ENCODE measurements around the gene SERPINA6. TPM values are rescaled to one million over a fixed set of nuclear protein-coding genes. Genes with fewer than 3 reads are reported as not detected.
"Not testable (repeated sequence)": the region's sequence is repeated elsewhere in the genome, so short reads cannot be mapped to it uniquely, and the experiment has no call there.

Gene SERPINA6
- total and polyA plus RNA-seq, 5 experiments from 2014 or later, result not detected

- Mint-ChIP-seq H3K4me1 (no peaks in the 10 kb centered on the region), H3K4me3 (no peak overlapping the region), H3K27ac (no peak overlapping the region), H3K36me3 (no peaks in the 10 kb centered on the region), H3K27me3 (peaks cover 1 to 32% (median 13%) of the 10 kb centered on the region in 5 donors), H3K9me3 (peaks cover 0 to 3% (median 0%) of the 10 kb centered on the region in 9 donors)
- POLR2A ChIA-PET, result no interaction called here
- ATAC-seq, result no peak
- no peak for DNase-seq
Measured at GRCh38 chr14:94292526-94292871, 30.6 kb downstream of the SERPINA6 start.

DNA sequence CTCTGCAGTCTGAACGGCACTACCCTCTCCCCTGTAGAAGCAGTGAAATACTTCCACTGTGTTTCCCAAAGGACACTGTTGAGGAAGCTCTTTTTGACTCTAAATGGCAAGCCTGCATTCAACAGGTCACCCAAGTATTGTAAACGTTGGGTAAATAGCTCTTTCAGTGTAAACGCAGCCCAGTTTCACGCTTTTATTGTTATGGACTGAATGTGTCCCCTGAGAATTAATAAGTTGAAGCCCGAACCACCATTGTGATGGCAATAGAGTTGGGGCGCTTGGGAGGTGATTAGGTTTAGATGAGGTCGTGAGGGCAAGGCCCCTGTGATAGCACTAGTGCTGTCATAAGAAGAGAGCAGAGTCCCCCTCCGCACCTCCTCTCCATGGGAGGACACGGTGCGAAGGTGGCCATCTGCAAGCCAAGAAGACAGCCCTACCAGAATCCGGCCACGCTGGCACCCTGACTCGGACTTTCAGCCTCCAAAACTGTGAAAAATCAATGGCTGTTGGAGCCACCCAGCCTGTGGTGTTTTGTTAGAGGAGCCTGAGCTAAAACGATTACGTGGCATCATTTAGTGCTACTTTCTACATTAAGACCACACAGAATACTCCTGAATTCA is 31.1 kb downstream of the SERPINA6 start:
- H3K4me1 Mint-ChIP-seq, result no peaks in the 10 kb centered on the region
- peaks cover 4 to 36% (median 13%) of the 10 kb centered on the region in 5 donors for H3K27me3 Mint-ChIP-seq
- no peak overlapping the region for H3K4me3 Mint-ChIP-seq
- no peak for ATAC-seq
- no peaks in the 10 kb centered on the region for H3K36me3 Mint-ChIP-seq
- no peak overlapping the region for H3K27ac Mint-ChIP-seq
- DNase-seq, result no peak
- peaks cover 0 to 3% (median 0%) of the 10 kb centered on the region in 9 donors for H3K9me3 Mint-ChIP-seq
- POLR2A ChIA-PET, result no interaction called here

DNA sequence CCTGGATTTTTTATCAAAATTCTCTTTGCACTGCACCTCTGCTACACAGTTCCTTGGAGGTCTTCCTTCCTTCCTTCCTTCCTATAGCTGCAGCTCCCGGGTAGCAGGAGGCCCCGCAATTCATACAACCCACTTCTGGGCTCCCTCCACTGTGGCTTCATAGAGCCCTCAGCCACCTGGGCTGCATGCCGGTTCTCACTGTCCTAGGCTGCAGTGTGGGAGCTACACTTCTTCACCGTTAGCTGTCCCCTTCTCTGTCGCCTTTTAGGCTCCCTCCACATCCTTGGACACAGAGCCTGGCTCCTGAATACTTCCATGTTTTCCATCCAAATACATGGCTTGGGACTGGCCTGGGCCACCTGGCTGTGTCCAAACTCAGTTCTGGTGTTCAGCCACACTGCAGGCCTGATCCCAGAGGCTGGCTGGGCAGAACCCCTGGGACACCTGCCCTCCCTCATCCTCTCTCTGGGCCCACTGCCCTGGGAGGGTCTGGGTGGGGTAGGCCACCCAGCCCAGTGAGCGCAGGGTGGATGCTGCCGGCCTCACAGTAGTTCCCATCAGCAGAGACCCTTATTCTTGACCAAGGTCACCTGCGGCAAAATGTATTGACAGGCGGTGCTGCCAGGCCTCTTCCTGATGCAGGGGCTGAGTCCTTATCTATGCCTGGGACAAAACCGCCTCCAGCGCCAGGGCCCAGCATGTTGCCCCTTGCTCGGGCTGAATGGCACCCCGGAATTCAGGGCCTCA is 31.8 kb downstream of the SERPINA6 start:
- H3K4me3 Mint-ChIP-seq, result no peak overlapping the region

GRCh38 chr14:94290197-94290596 is 32.9 kb downstream of the SERPINA6 start:
- H3K36me3 Mint-ChIP-seq, result no peaks in the 10 kb centered on the region
- H3K9me3 Mint-ChIP-seq, result peaks cover 0 to 3% (median 0%) of the 10 kb centered on the region in 9 donors
- no peak overlapping the region for H3K4me3 Mint-ChIP-seq
- DNase-seq (no peak), ATAC-seq (no peak)
- H3K27ac Mint-ChIP-seq, result no peak overlapping the region
- H3K27me3 Mint-ChIP-seq, result peaks cover 3 to 25% (median 5%) of the 10 kb centered on the region in 5 donors
- POLR2A ChIA-PET, result no interaction called here
- no peaks in the 10 kb centered on the region for H3K4me1 Mint-ChIP-seq

More for the DNA sequence above, 31.8 kb downstream of the SERPINA6 start:
- POLR2A ChIA-PET, result no interaction called here
- DNase-seq (no peak), ATAC-seq (no peak)
- peaks cover 0 to 3% (median 0%) of the 10 kb centered on the region in 9 donors for H3K9me3 Mint-ChIP-seq
- H3K4me1 Mint-ChIP-seq, result no peaks in the 10 kb centered on the region
- no peak overlapping the region for H3K27ac Mint-ChIP-seq
- H3K27me3 Mint-ChIP-seq, result peaks cover 4 to 31% (median 9%) of the 10 kb centered on the region in 5 donors
- no peaks in the 10 kb centered on the region for H3K36me3 Mint-ChIP-seq

DNA sequence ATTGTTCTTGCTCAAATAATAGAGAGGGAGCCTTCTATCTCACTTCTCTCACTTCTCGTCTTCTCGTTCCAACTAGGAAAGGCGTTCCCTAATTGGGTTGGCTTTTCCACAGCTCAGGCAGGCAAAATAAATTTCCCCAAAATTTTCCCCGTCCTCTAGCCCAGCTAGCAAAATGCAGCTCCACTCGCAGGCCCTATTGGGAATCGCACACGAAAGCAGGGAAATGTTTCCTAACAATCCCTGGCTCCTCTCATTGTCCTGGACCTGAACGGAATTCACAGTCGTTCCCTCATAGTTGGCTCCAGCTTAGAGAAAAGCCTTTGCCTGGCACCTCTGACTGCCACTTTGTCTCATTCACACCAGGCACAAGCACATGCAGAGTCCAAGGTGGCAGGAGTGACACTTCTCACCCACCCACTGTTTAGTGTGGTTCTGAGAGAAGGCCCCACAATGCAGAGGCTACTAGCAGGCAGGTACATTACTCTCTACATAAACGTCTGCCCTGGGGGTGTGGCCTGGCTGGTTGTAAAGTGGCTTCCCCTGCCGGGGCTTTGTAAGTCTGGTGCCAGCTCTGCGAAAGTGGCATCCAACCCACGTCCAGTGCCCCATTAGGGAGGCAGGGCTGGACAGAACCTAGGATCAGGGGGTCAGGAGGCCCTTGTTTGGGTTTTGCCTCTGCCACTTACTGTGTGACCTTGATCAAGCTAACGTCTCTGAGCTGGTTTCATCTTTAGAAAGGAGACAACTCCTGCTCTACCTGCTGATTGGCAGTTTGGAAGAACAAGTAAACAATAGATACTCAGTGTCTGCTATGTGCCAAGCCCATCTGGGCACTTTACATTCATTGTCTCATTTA is 34.3 kb downstream of the SERPINA6 start:
- Mint-ChIP-seq H3K27ac (no peak overlapping the region), H3K4me3 (no peak overlapping the region), H3K36me3 (no peaks in the 10 kb centered on the region), H3K27me3 (peaks cover 3 to 25% (median 6%) of the 10 kb centered on the region in 5 donors), H3K4me1 (no peaks in the 10 kb centered on the region), H3K9me3 (peaks cover 0 to 3% (median 0%) of the 10 kb centered on the region in 9 donors)
- ATAC-seq (no peak), DNase-seq (no peak)
- POLR2A ChIA-PET, result no interaction called here

GRCh38 chr14:94285158-94285557 is 38.0 kb downstream of the SERPINA6 start:
- no peak overlapping the region for H3K27ac Mint-ChIP-seq
- H3K4me1 Mint-ChIP-seq, result no peaks in the 10 kb centered on the region
- H3K9me3 Mint-ChIP-seq, result peaks cover 0 to 3% (median 0%) of the 10 kb centered on the region in 9 donors
- ATAC-seq, result no peak
- peaks cover 3 to 17% (median 13%) of the 10 kb centered on the region in 5 donors for H3K27me3 Mint-ChIP-seq
- H3K36me3 Mint-ChIP-seq, result no peaks in the 10 kb centered on the region
- H3K4me3 Mint-ChIP-seq, result no peak overlapping the region
- POLR2A ChIA-PET, result no interaction called here
- DNase-seq, result no peak

- ATAC-seq, result no peak
- POLR2A ChIA-PET, result no interaction called here
- Mint-ChIP-seq H3K27ac (no peak overlapping the region), H3K9me3 (peaks cover 0 to 3% (median 0%) of the 10 kb centered on the region in 9 donors), H3K4me1 (no peaks in the 10 kb centered on the region), H3K36me3 (no peaks in the 10 kb centered on the region), H3K27me3 (peaks cover 3 to 17% (median 13%) of the 10 kb centered on the region in 5 donors), H3K4me3 (no peak overlapping the region)
- no peak for DNase-seq
Measured at GRCh38 chr14:94284221-94284620, 38.9 kb downstream of the SERPINA6 start.

DNA sequence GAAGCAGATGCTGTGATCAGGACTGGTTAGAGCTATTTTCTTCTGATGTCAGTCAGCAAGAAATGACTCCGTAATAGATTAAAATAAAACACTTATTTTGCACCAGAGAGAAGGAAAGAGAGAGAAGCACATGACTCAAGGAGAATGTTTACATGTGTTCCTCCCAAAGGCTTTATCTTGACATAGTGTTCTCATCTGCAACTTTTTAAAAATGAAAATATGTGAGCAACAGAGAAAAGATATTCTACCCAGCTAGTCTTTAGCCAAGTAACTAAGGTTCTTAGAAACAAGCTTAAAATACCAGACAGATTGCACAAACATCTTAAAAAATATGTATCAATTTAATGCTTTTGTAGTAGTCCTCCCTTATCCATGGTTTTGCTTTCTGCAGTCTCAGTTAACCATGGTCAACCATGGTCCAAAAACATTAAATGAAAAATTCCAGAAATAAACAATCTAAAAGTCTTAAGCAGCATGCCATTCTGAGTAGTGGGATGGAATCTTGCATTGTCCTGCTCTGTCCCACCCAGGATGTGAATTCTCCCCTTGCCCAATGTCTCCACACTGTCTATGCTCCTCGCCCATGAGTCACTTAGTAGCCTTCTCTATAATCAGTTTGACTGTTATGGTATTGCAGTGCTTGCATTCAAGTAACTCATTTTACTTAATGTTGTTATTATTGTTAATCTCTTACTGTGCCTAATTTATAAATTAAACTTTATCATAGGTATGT is 40.0 kb downstream of the SERPINA6 start:
- Mint-ChIP-seq H3K27me3 (peaks cover 3 to 15% (median 13%) of the 10 kb centered on the region in 5 donors), H3K36me3 (no peaks in the 10 kb centered on the region), H3K4me1 (no peaks in the 10 kb centered on the region), H3K27ac (no peak overlapping the region), H3K9me3 (peaks cover 0 to 3% (median 0%) of the 10 kb centered on the region in 9 donors), H3K4me3 (no peak overlapping the region)
- ATAC-seq (no peak), DNase-seq (no peak)
- POLR2A ChIA-PET, result no interaction called here

- ATAC-seq (no peak), DNase-seq (no peak)
- H3K27ac Mint-ChIP-seq, result no peak overlapping the region
- no peak overlapping the region for H3K4me3 Mint-ChIP-seq
- no peaks in the 10 kb centered on the region for H3K9me3 Mint-ChIP-seq
- H3K4me1 Mint-ChIP-seq, result no peaks in the 10 kb centered on the region
- POLR2A ChIA-PET, result no interaction called here
- H3K27me3 Mint-ChIP-seq, result peaks cover 0 to 12% (median 0%) of the 10 kb centered on the region in 5 donors
- H3K36me3 Mint-ChIP-seq, result no peaks in the 10 kb centered on the region
Measured at GRCh38 chr14:94278731-94279130, 44.4 kb downstream of the SERPINA6 start.

- H3K4me3 Mint-ChIP-seq, H3K27ac Mint-ChIP-seq, H3K36me3 Mint-ChIP-seq, H3K27me3 Mint-ChIP-seq, H3K9me3 Mint-ChIP-seq, ATAC-seq, POLR2A ChIA-PET, H3K4me1 Mint-ChIP-seq, DNase-seq: not testable (repeated sequence)
Measured at GRCh38 chr14:94276898-94277561, 46.1 kb downstream of the SERPINA6 start.

DNA sequence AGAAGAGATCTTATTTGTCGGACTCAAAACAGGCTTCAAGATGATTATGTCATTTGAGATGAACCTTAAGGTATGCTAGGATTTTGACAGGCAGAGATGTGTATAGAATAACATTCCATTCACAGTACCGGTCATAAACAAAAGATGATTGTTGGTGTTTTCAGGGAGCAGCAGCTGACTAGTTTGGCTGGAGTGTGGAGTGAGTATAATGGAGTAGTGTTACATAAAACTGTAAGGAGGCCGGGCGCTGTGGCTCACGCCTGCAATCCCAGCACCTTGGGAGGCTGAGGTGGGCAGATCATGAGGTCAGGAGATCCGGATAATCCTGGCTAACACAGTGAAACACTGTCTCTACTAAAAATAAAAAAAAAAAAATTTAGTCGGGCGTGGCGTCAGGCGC is 54.0 kb downstream of the SERPINA6 start:
- H3K27ac Mint-ChIP-seq, result no peak overlapping the region
- POLR2A ChIA-PET, result no interaction called here
- no peaks in the 10 kb centered on the region for H3K9me3 Mint-ChIP-seq

GRCh38 chr14:94268582-94268981 is 54.6 kb downstream of the SERPINA6 start:
- H3K4me3 Mint-ChIP-seq, H3K4me1 Mint-ChIP-seq, POLR2A ChIA-PET, DNase-seq, H3K27ac Mint-ChIP-seq, H3K9me3 Mint-ChIP-seq, H3K36me3 Mint-ChIP-seq, ATAC-seq: not testable (repeated sequence)
- peaks cover 11 to 41% (median 16%) of the 10 kb centered on the region in 5 donors for H3K27me3 Mint-ChIP-seq

More for the DNA sequence above, 54.0 kb downstream of the SERPINA6 start:
- H3K4me1 Mint-ChIP-seq, result no peaks in the 10 kb centered on the region
- H3K4me3 Mint-ChIP-seq, result no peak overlapping the region
- DNase-seq (no peak), ATAC-seq (no peak)
- peaks cover 0 to 4% (median 0%) of the 10 kb centered on the region in 3 donors for H3K36me3 Mint-ChIP-seq
- peaks cover 9 to 41% (median 16%) of the 10 kb centered on the region in 5 donors for H3K27me3 Mint-ChIP-seq

Data from naive thymus-derived CD8-positive, alpha-beta T cell (primary cell).